ENCODE measurements around the gene MRPS12. TPM values are rescaled to one million over a fixed set of nuclear protein-coding genes. Genes with fewer than 3 reads are reported as not detected.
A peak's percentile ranks its signal among the peaks of the same experiment; 100 is the strongest.

The MRPS12 gene
- total and polyA plus RNA-seq, 9 of the 15 experiments (the other 6 are each of a cell fraction or from before 2014, with no cell fraction given), result 8.1 to 174 (median 52.0) TPM

DNA sequence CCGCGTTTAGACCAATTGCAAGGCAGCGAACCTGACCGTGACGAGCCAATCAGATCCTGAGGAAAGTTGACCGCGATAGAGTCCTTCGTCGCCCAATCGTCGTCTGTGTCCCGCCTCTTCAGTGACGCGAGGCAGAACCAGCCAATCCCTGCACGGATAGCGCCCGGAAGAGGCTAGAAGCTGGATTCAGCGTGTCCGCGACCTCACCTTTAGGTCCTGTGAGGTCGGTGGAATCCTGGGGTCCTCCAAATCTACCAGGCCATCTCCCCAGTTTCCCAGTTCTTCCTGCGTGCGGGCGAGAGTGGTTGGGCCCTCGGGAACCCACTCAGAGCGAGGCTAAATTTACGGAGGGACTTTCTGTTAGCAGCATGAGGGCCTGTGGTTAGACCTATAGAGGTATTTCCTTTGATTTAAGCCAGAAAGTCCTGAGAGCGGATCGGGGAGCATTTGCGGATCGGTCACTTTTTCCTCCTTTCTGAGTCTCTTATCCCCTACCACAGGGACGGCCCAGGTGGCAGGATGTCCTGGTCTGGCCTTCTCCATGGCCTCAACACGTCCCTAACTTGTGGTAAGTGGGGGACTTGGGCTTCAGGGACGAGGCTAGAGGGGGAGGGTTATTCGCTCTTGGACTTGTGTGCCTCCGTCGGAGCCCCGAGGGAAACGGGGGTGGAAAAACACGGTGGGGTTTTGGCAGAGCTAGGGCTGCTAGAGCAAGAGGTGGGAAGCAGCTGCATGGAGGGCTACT, at the start of gene MRPS12 (continued):
- TF ChIP-seq, protein P1, sequence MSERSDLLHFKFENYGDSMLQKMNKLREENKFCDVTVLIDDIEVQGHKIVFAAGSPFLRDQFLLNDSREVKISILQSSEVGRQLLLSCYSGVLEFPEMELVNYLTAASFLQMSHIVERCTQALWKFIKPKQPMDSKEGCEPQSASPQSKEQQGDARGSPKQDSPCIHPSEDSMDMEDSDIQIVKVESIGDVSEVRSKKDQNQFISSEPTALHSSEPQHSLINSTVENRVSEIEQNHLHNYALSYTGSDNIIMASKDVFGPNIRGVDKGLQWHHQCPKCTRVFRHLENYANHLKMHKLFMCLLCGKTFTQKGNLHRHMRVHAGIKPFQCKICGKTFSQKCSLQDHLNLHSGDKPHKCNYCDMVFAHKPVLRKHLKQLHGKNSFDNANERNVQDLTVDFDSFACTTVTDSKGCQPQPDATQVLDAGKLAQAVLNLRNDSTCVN (CRISPR knock-in tag; IDR thresholded peaks at IDR 0.05), result no peak
- TF ChIP-seq, protein P2, sequence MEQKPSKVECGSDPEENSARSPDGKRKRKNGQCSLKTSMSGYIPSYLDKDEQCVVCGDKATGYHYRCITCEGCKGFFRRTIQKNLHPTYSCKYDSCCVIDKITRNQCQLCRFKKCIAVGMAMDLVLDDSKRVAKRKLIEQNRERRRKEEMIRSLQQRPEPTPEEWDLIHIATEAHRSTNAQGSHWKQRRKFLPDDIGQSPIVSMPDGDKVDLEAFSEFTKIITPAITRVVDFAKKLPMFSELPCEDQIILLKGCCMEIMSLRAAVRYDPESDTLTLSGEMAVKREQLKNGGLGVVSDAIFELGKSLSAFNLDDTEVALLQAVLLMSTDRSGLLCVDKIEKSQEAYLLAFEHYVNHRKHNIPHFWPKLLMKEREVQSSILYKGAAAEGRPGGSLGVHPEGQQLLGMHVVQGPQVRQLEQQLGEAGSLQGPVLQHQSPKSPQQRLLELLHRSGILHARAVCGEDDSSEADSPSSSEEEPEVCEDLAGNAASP (IDR thresholded peaks at IDR 0.05), result no peak
- TF ChIP-seq ZNF133 (CRISPR knock-in tag; IDR thresholded peaks at IDR 0.05) (no peak), SIN3A (IDR thresholded peaks at IDR 0.05; ENCODE audit: borderline replicate concordance in 2 of 2, control insufficient read depth in 1 of 2, low read depth in 2 of 2, low read length in 2 of 2) (peak; percentile 54 to 89; a peak in 1 of 4 replicates), TEAD2 (tag; IDR thresholded peaks at IDR 0.05) (no peak)
- TF ChIP-seq, protein P3, sequence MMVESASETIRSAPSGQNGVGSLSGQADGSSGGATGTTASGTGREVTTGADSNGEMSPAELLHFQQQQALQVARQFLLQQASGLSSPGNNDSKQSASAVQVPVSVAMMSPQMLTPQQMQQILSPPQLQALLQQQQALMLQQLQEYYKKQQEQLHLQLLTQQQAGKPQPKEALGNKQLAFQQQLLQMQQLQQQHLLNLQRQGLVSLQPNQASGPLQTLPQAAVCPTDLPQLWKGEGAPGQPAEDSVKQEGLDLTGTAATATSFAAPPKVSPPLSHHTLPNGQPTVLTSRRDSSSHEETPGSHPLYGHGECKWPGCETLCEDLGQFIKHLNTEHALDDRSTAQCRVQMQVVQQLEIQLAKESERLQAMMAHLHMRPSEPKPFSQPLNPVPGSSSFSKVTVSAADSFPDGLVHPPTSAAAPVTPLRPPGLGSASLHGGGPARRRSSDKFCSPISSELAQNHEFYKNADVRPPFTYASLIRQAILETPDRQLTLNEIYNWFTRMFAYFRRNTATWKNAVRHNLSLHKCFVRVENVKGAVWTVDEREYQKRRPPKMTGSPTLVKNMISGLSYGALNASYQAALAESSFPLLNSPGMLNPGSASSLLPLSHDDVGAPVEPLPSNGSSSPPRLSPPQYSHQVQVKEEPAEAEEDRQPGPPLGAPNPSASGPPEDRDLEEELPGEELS (CRISPR knock-in tag; IDR thresholded peaks at IDR 0.05; ENCODE audit: borderline replicate concordance), result 0 out of 2 replicates have a peak, but pooled peaks have one; percentile 59
- TF ChIP-seq, protein P4, sequence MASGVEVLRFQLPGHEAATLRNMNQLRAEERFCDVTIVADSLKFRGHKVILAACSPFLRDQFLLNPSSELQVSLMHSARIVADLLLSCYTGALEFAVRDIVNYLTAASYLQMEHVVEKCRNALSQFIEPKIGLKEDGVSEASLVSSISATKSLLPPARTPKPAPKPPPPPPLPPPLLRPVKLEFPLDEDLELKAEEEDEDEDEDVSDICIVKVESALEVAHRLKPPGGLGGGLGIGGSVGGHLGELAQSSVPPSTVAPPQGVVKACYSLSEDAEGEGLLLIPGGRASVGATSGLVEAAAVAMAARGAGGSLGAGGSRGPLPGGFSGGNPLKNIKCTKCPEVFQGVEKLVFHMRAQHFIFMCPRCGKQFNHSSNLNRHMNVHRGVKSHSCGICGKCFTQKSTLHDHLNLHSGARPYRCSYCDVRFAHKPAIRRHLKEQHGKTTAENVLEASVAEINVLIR (CRISPR knock-in tag; IDR thresholded peaks at IDR 0.05), result peak; percentile 65
- TF ChIP-seq, protein P5, sequence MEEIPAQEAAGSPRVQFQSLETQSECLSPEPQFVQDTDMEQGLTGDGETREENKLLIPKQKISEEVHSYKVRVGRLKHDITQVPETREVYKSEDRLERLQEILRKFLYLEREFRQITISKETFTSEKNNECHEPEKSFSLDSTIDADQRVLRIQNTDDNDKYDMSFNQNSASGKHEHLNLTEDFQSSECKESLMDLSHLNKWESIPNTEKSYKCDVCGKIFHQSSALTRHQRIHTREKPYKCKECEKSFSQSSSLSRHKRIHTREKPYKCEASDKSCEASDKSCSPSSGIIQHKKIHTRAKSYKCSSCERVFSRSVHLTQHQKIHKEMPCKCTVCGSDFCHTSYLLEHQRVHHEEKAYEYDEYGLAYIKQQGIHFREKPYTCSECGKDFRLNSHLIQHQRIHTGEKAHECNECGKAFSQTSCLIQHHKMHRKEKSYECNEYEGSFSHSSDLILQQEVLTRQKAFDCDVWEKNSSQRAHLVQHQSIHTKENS (CRISPR knock-in tag; IDR thresholded peaks at IDR 0.05), result no peak
